Measurements from ENCODE around the gene FRZB. TPM values are rescaled to one million over a fixed set of nuclear protein-coding genes. Genes with fewer than 3 reads are reported as not detected.

Gene FRZB
- total RNA-seq, 2 experiments from 2014 or later: not detected

DNA sequence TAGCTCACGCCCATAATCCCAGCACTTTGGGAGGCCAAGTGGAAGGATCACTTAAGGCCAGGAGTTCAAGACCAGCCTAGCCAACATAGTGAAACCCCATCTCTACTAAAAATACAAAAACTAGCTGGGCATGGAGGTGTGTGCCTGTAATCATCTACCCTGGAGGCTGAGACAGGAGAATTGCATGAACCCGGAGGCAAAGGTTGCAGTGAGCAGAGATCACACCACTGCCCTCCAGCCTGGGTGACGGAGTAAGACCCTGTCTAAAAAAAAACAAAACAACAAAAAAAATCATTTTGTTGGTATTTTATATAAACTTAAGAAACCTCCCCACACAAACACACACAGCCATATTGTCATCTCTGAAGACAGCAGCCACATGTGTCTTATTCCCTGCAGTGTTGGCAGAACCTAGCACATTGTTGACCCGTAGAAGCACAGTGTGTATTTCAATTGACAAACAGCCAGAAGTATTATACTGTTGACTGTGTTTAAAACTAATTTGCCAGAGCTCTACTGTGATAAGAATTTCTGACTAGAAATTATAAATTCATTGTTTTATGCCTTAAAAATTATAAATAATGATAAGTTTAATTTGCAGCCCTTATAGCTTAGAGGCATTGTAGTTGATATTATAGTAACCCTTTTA, 82.3 kb downstream of the FRZB start:
- POLR2A ChIA-PET: no interaction called here
- Mint-ChIP-seq H3K36me3 (ENCODE audit: low read depth) (peaks cover 4% of the 10 kb centered on the region), H3K4me3 (no peak overlapping the region), H3K9me3 (no peaks in the 10 kb centered on the region), H3K27me3 (no peaks in the 10 kb centered on the region), H3K27ac (no peak overlapping the region), H3K4me1 (no peaks in the 10 kb centered on the region)
- DNase-seq: no peak
- CTCF ChIA-PET: interaction anchor here (1.1 to 2.1 kb wide), 3 partner anchors 12 to 196 kb away, joined by 4 to 14 read pairs (median 4); no protein-coding TSS in a partner anchor

Other genes with a start within 250 kb of the FRZB start
- 10 to 100 TPM; 50.2 to 56.8 TPM for gene DNAJC10, start 150.4 kb downstream of the FRZB start, total RNA-seq
- gene NCKAP1, start 171.8 kb upstream of the FRZB start, total RNA-seq: 1 to 10 TPM; 4.1 to 4.3 TPM
- 1 to 10 TPM in 1 of 2 experiments, under 1 TPM in 1; 0.93 to 1.1 TPM for gene DUSP19, start 212.1 kb upstream of the FRZB start, total RNA-seq

All from activated CD4-positive, alpha-beta memory T cell treated with anti-CD3 and anti-CD28 coated beads, Interleukin-2, amount 10 ng/mL, durations not matched to agents 7 days and 5 days (primary cell).